Gastrocnemius medialis (tissue), 4 donors: ENCODE data around the gene LIPH. TPM values are rescaled to one million over a fixed set of nuclear protein-coding genes. Genes with fewer than 3 reads are reported as not detected.

ENCODE experiments used
- ATAC-seq, 2 donors: fragments of 150-250 bp; one replicate each; pipeline ENCODE4 v1.9.1; 2016
- DNase-seq, 2 donors: peaks; one replicate each; pipeline ENCODE4 v3.0.0-alpha.2; 2019
- H3K27ac ChIP-seq, 4 donors: fragments of 200-600 bp; sonication (generic); 1 replicate in 1 of 4; 2 replicates in 3 of 4; pipeline ENCODE4 v1.5.1; 2016 to 2018; ENCODE audit warnings: mild to moderate bottlenecking in 2 of 4, moderate library complexity in 1 of 4
- H3K27me3 ChIP-seq, 3 donors: fragments of 200-600 bp; sonication (generic) in 2 of 3; 1 replicate in 1 of 3; 2 replicates in 2 of 3; pipeline versions ENCODE4 v1.5.1 to v1.6.0; 2016 to 2019; ENCODE audit warnings: mild to moderate bottlenecking in 1 of 3, moderate library complexity in 1 of 3
- H3K36me3 ChIP-seq, 2 donors: fragments of 200-600 bp; sonication (generic) in 1 of 2; one replicate each; pipeline ENCODE4 v1.5.1; 2017 to 2018
- H3K4me1 ChIP-seq, 2 donors: fragments of 200-600 bp; sonication (generic) in 1 of 2; one replicate each; pipeline ENCODE4 v1.5.1; 2016 to 2017; ENCODE audit warnings: mild to moderate bottlenecking in 2 of 2
- H3K4me3 ChIP-seq, 4 donors: fragments of 200-600 bp; sonication (generic) in 3 of 4; 1 replicate in 1 of 4; 2 replicates in 3 of 4; pipeline ENCODE4 v1.5.1; 2016 to 2019; ENCODE audit warnings: mild to moderate bottlenecking in 2 of 4
- H3K9me3 ChIP-seq, 3 donors: fragments of 200-600 bp; sonication (generic) in 2 of 3; 1 replicate in 1 of 3; 2 replicates in 2 of 3; pipeline ENCODE4 v1.5.1; 2016 to 2019
- CTCF ChIP-seq, 5 experiments: fragments of 450-650 bp in 3 of 5; fragments of 200-600 bp in 2 of 5; sonication (generic) in 2 of 5; IDR thresholded peaks in 4 of 5; conservative IDR thresholded peaks in 1 of 5; 1 replicate in 4 of 5; 2 replicates in 1 of 5; pipeline ENCODE4 v1.5.1; 2016 to 2019; ENCODE audit warnings: antibody characterized with exemption in 5 of 5, mild to moderate bottlenecking in 3 of 5, moderate library complexity in 3 of 5
- POLR2A ChIP-seq, 2 donors: fragments of 450-650 bp; IDR thresholded peaks; one replicate each; pipeline ENCODE4 v1.6.1; 2017; ENCODE audit warnings: antibody characterized with exemption in 2 of 2, mild to moderate bottlenecking in 2 of 2, moderate library complexity in 2 of 2
- in situ Hi-C, 4 donors: fragments of 200-750 bp; cut with MboI; loops; one replicate each; pipeline versions ENCODE4 v1.15.0 to v1.8.0; 2017; ENCODE audit warnings: low sequenced_read_pairs in 4 of 4
- intact Hi-C: fragments of 100-400 bp; cut with DNase I; formaldehyde crosslinking; loops from one replicate; pipeline ENCODE4 v1.15.1; 2023; ENCODE audit warnings: low total_unique reads
- total RNA-seq, 4 donors: library from RNA; depleted of rRNA; stranded (reverse); fragments of >200 nt; gene quantifications; one replicate each; pipeline versions ENCODE4 v1.1.0 to v1.2.3, GENCODE V29; 2016

LIPH gene
- total RNA-seq, 4 donors from 2014 or later = 0.11 to 0.41 TPM; not detected in 2

GRCh38 chr3:185519021-185519420 is 33.4 kb downstream of the LIPH start:
- no peak for DNase-seq
- TF ChIP-seq CTCF (IDR thresholded peaks at IDR 0.05 in 4 of 5, conservative IDR thresholded peaks at IDR 0.05 in 1 of 5) (no peak), POLR2A (IDR thresholded peaks at IDR 0.05) (no peak)
- Histone ChIP-seq H3K36me3 (no peaks in the 10 kb centered on the region), H3K27ac (no peak overlapping the region), H3K9me3 (no peaks in the 10 kb centered on the region), H3K27me3 (no peaks in the 10 kb centered on the region), H3K4me3 (no peak overlapping the region), H3K4me1 (no peaks in the 10 kb centered on the region)
- in situ Hi-C loops (no loop called here), intact Hi-C loops (no loop called here)
- ATAC-seq = no peak

GRCh38 chr3:185517387-185518130 is 34.8 kb downstream of the LIPH start:
- Histone ChIP-seq H3K27ac (no peak overlapping the region), H3K9me3 (no peaks in the 10 kb centered on the region), H3K27me3 (no peaks in the 10 kb centered on the region), H3K4me3 (no peak overlapping the region), H3K36me3 (no peaks in the 10 kb centered on the region), H3K4me1 (no peaks in the 10 kb centered on the region)
- in situ Hi-C loops = no loop called here
- no peak for DNase-seq
- intact Hi-C loops = no loop called here
- TF ChIP-seq CTCF (IDR thresholded peaks at IDR 0.05 in 4 of 5, conservative IDR thresholded peaks at IDR 0.05 in 1 of 5) (no peak), POLR2A (IDR thresholded peaks at IDR 0.05) (no peak)
- no peak for ATAC-seq

DNA sequence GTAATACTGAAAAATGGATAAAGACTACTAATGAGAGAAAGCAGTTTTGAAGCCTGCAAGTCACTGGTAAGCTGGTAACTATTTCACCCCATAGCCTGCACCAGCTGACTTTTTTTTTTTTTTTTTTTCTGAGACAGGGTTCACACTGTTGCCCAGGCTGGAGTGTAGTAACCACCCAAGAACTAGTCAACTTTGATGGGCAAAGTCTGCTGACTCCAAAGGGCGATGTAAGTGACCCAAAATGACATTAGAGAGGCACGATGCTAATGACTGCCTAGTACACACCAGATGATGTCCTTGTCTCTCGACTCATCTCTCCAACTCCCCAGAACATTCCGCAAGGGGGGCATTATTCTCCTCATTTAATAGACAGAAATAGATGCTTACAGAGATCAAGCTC is 40.7 kb downstream of the LIPH start:
- Histone ChIP-seq H3K36me3 (no peaks in the 10 kb centered on the region), H3K27me3 (no peaks in the 10 kb centered on the region), H3K4me1 (no peaks in the 10 kb centered on the region), H3K9me3 (no peaks in the 10 kb centered on the region), H3K27ac (no peak overlapping the region), H3K4me3 (no peak overlapping the region)
- DNase-seq (no peak), ATAC-seq (no peak)
- intact Hi-C loops = no loop called here
- in situ Hi-C loops = no loop called here
- no peak for TF ChIP-seq POLR2A (IDR thresholded peaks at IDR 0.05)
- TF ChIP-seq CTCF (IDR thresholded peaks at IDR 0.05 in 4 of 5, conservative IDR thresholded peaks at IDR 0.05 in 1 of 5) = no peak

DNA sequence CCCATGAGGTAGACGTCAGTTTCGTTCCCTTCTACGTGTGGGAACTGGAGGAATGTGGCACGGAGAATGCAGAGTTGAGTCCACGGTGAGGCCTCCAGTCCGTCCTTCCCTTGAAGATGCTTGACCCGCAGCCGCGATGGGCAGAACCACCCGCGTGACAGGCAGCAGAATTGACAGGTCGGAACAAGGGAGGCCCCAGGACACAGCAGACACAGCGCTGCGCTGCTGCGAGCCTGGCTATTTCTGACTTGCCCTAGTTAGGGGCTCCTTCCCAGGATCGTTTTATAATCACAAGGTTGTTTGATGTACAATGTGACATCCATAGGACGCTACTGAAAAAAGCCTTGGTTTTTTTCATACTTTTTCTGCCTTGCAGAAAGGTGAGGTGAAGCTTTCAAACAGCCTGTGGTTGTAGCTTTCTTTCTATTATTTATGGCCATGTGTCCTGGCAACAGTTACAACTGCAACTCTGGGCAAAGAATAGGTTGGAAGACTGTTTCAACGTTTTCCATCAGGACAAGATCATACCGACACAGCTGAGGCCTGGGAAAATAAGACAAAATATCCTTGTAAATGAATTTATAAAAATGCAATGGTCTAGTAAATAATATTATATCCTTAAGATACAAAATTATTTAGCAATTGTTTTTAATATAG is 43.9 kb downstream of the LIPH start:
- intact Hi-C loops = no loop called here
- H3K27me3 ChIP-seq = no peaks in the 10 kb centered on the region
- H3K27ac ChIP-seq = no peak overlapping the region
- no peak for ATAC-seq
- no peak overlapping the region for H3K4me3 ChIP-seq
- DNase-seq = no peak
- no peaks in the 10 kb centered on the region for H3K36me3 ChIP-seq
- in situ Hi-C loops = no loop called here
- no peaks in the 10 kb centered on the region for H3K4me1 ChIP-seq
- TF ChIP-seq POLR2A (IDR thresholded peaks at IDR 0.05) (no peak), CTCF (IDR thresholded peaks at IDR 0.05 in 4 of 5, conservative IDR thresholded peaks at IDR 0.05 in 1 of 5) (no peak)
- no peaks in the 10 kb centered on the region for H3K9me3 ChIP-seq
